Measurements from ENCODE around the gene CHD8.

GRCh38 chr14:21384494-21384851, 71.5 kb downstream of the CHD8 start:
- TF ChIP-seq POLR2A (IDR thresholded peaks at IDR 0.05; ENCODE audit: low read length) (no peak), GATA1 (IDR thresholded peaks at IDR 0.05; ENCODE audit: low read depth, low read length) (no peak)
